ENCODE data around the gene MPHOSPH8.
"Not testable (repeated sequence)": the region's sequence is repeated elsewhere in the genome, so short reads cannot be mapped to it uniquely, and the experiment has no call there.

Gene MPHOSPH8

DNA sequence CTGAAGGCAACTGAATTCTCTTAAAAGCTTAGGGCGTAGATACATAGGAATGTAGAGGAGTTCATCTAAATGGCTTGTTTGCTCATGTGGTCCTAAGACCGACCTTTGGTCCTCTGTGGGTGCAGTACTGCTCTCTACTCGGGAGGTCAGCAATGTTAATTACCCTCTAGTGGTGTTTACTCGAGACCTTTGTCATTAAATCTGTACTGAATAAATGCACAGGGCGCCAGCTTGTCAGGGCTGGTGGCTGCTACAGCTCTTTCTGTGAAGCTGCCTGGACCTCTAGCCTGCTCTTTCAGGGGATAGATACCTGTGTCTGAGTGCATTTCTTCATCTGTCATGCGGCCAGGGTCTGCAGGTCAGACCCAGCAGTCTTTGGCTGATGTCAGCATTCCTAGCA is 29.2 kb upstream of the MPHOSPH8 start:
- no peak overlapping the region for H3K4me3 ChIP-seq (ENCODE audit: low read length)
- H3K27me3 ChIP-seq (ENCODE audit: insufficient read depth, low read length), result no peaks in the 10 kb centered on the region
- peaks cover 7% of the 10 kb centered on the region for H3K9me3 ChIP-seq (ENCODE audit: low read length)
- H2AFZ ChIP-seq (ENCODE audit: low read depth, low read length), result no peak overlapping the region
- H3K36me3 ChIP-seq (ENCODE audit: insufficient read depth, low read length), result no peaks in the 10 kb centered on the region
- peaks cover 3% of the 10 kb centered on the region for H3K4me1 ChIP-seq (ENCODE audit: insufficient read depth, low read length)

DNA sequence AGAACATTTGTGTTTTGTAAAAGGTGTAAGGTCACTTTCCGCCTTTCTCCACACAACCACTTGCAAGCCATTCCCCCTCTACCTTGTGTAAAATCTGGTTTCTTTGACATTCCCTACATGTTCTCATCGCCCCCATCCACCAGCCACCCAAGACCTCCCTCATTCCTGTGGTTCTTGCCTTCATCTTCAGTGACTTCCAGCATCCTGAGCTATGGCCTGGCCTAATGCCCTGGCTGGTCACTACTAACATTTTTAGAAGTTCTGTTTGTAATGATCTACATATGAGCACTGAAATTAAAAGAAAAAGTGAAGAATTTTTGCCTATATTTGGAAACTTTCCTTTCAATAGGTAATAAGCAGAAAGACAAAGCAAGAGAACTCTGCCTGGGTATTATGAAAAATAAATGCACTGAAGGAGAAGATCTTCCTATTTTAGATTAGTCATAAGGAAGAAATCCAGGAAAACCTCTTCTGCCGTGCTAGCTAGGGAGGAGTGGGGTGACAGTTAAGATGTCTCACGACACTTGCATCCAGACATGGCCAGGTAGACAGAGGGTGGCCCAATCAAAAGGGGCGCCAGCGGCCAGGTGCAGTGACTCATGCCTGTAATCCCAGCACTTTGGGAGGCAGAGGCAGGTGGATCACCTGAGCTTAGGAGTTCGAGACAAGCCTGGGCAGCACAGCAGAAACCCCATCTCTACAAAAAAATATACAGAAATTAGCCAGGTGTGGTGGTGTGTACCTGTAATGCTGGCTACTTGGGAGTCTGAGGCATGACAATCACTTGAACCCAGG is 28.1 kb upstream of the MPHOSPH8 start:
- Histone ChIP-seq H3K4me1 (ENCODE audit: insufficient read depth, low read length) (peaks cover 3% of the 10 kb centered on the region), H3K36me3 (ENCODE audit: insufficient read depth, low read length) (no peaks in the 10 kb centered on the region), H2AFZ (ENCODE audit: low read depth, low read length) (no peak overlapping the region), H3K4me3 (ENCODE audit: low read length) (no peak overlapping the region), H3K9me3 (ENCODE audit: low read length) (peaks cover 7% of the 10 kb centered on the region), H3K27me3 (ENCODE audit: insufficient read depth, low read length) (no peaks in the 10 kb centered on the region)

GRCh38 chr13:19606152-19606551 is 27.3 kb upstream of the MPHOSPH8 start:
- Histone ChIP-seq H3K4me1 (ENCODE audit: insufficient read depth, low read length) (peaks cover 3% of the 10 kb centered on the region), H2AFZ (ENCODE audit: low read depth, low read length) (no peak overlapping the region), H3K4me3 (ENCODE audit: low read length) (no peak overlapping the region), H3K36me3 (ENCODE audit: insufficient read depth, low read length) (no peaks in the 10 kb centered on the region), H3K9me3 (ENCODE audit: low read length) (peaks cover 7% of the 10 kb centered on the region), H3K27me3 (ENCODE audit: insufficient read depth, low read length) (no peaks in the 10 kb centered on the region)

- H3K27me3 ChIP-seq (ENCODE audit: insufficient read depth, low read length), result no peaks in the 10 kb centered on the region
- no peak overlapping the region for H2AFZ ChIP-seq (ENCODE audit: low read depth, low read length)
- no peak overlapping the region for H3K4me3 ChIP-seq (ENCODE audit: low read length)
- H3K36me3 ChIP-seq (ENCODE audit: insufficient read depth, low read length), result no peaks in the 10 kb centered on the region
- no peaks in the 10 kb centered on the region for H3K4me1 ChIP-seq (ENCODE audit: insufficient read depth, low read length)
- peaks cover 7% of the 10 kb centered on the region for H3K9me3 ChIP-seq (ENCODE audit: low read length)
These were observed 26.7 kb upstream of the MPHOSPH8 start for GRCh38 chr13:19606737-19607136.

GRCh38 chr13:19607523-19608078 is 25.9 kb upstream of the MPHOSPH8 start:
- no peaks in the 10 kb centered on the region for H3K4me1 ChIP-seq (ENCODE audit: insufficient read depth, low read length)
- H3K27me3 ChIP-seq (ENCODE audit: insufficient read depth, low read length), result no peaks in the 10 kb centered on the region
- no peak overlapping the region for H2AFZ ChIP-seq (ENCODE audit: low read depth, low read length)
- H3K9me3 ChIP-seq (ENCODE audit: low read length), result peaks cover 7% of the 10 kb centered on the region
- H3K36me3 ChIP-seq (ENCODE audit: insufficient read depth, low read length), result no peaks in the 10 kb centered on the region
- no peak overlapping the region for H3K4me3 ChIP-seq (ENCODE audit: low read length)

- Histone ChIP-seq H3K4me1 (ENCODE audit: insufficient read depth, low read length) (no peaks in the 10 kb centered on the region), H3K9me3 (ENCODE audit: low read length) (peaks cover 4% of the 10 kb centered on the region), H3K27me3 (ENCODE audit: insufficient read depth, low read length) (no peaks in the 10 kb centered on the region), H3K36me3 (ENCODE audit: insufficient read depth, low read length) (no peaks in the 10 kb centered on the region), H2AFZ (ENCODE audit: low read depth, low read length) (no peak overlapping the region), H3K4me3 (ENCODE audit: low read length) (no peak overlapping the region)
These were observed 14.5 kb upstream of the MPHOSPH8 start for GRCh38 chr13:19618977-19619376.

GRCh38 chr13:19622193-19622592 is 11.3 kb upstream of the MPHOSPH8 start:
- H3K4me3 ChIP-seq (ENCODE audit: low read length), result no peak overlapping the region
- H3K4me1 ChIP-seq (ENCODE audit: insufficient read depth, low read length), result no peaks in the 10 kb centered on the region
- H3K9me3 ChIP-seq (ENCODE audit: low read length), result peaks cover 4% of the 10 kb centered on the region
- H3K36me3 ChIP-seq (ENCODE audit: insufficient read depth, low read length), result no peaks in the 10 kb centered on the region
- H3K27me3 ChIP-seq (ENCODE audit: insufficient read depth, low read length), result no peaks in the 10 kb centered on the region
- H2AFZ ChIP-seq (ENCODE audit: low read depth, low read length), result no peak overlapping the region

GRCh38 chr13:19624265-19624664 is 9.2 kb upstream of the MPHOSPH8 start:
- H3K4me3 ChIP-seq (ENCODE audit: low read length), result no peak overlapping the region
- no peaks in the 10 kb centered on the region for H3K9me3 ChIP-seq (ENCODE audit: low read length)
- H2AFZ ChIP-seq (ENCODE audit: low read depth, low read length), result no peak overlapping the region
- no peaks in the 10 kb centered on the region for H3K36me3 ChIP-seq (ENCODE audit: insufficient read depth, low read length)
- H3K4me1 ChIP-seq (ENCODE audit: insufficient read depth, low read length), result no peaks in the 10 kb centered on the region
- no peaks in the 10 kb centered on the region for H3K27me3 ChIP-seq (ENCODE audit: insufficient read depth, low read length)

- Histone ChIP-seq H3K9me3 (ENCODE audit: low read length) (no peaks in the 10 kb centered on the region), H3K4me3 (ENCODE audit: low read length) (peak overlapping the region; percentile 95), H2AFZ (ENCODE audit: low read depth, low read length) (peak overlapping the region; percentile 40), H3K4me1 (ENCODE audit: insufficient read depth, low read length) (peaks cover 12% of the 10 kb centered on the region), H3K27me3 (ENCODE audit: insufficient read depth, low read length) (no peaks in the 10 kb centered on the region), H3K36me3 (ENCODE audit: insufficient read depth, low read length) (peaks cover 5% of the 10 kb centered on the region)
These were observed 462 bp upstream of the MPHOSPH8 start for GRCh38 chr13:19632915-19633478.

- Histone ChIP-seq H3K36me3 (ENCODE audit: insufficient read depth, low read length) (peaks cover 5% of the 10 kb centered on the region), H3K4me3 (ENCODE audit: low read length) (peak overlapping the region; percentile 95), H3K27me3 (ENCODE audit: insufficient read depth, low read length) (no peaks in the 10 kb centered on the region), H2AFZ (ENCODE audit: low read depth, low read length) (peak overlapping the region; percentile 69), H3K4me1 (ENCODE audit: insufficient read depth, low read length) (peaks cover 12% of the 10 kb centered on the region), H3K9me3 (ENCODE audit: low read length) (peaks cover 1% of the 10 kb centered on the region)
These were observed 839 bp downstream of the MPHOSPH8 start for GRCh38 chr13:19634256-19634740.

GRCh38 chr13:19635926-19636325 is 2.5 kb downstream of the MPHOSPH8 start:
- H3K4me3 ChIP-seq (ENCODE audit: low read length), result not testable (repeated sequence)

DNA sequence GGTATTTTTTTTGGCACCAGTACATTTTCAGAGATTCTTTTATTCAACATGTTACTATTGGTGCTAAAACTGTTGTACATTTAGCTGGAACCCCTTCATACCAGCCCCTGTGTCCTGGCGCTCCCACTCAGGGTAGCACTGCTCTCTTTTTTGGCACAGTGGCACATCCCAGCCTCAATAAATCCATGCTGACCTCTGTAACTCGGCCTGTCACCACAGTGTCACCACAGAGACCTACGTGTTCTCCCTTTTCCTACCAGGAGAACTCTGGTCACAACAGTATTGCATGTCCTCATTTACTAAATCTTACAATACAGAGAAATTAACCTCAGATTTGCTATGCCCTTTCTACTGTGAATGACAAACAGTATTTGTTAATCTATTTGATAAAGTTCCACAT is 10.2 kb downstream of the MPHOSPH8 start:
- H3K4me1 ChIP-seq (ENCODE audit: insufficient read depth, low read length), result peaks cover 4% of the 10 kb centered on the region
- H3K9me3 ChIP-seq (ENCODE audit: low read length), result no peaks in the 10 kb centered on the region
- H3K36me3 ChIP-seq (ENCODE audit: insufficient read depth, low read length), result peaks cover 44% of the 10 kb centered on the region
- no peaks in the 10 kb centered on the region for H3K27me3 ChIP-seq (ENCODE audit: insufficient read depth, low read length)
- H2AFZ ChIP-seq (ENCODE audit: low read depth, low read length), result no peak overlapping the region
- no peak overlapping the region for H3K4me3 ChIP-seq (ENCODE audit: low read length)

More at GRCh38 chr13:19635926-19636325, 2.5 kb downstream of the MPHOSPH8 start:
- not testable (repeated sequence) for H3K36me3 ChIP-seq (ENCODE audit: insufficient read depth, low read length); H3K9me3 ChIP-seq (ENCODE audit: low read length); H3K27me3 ChIP-seq (ENCODE audit: insufficient read depth, low read length); H2AFZ ChIP-seq (ENCODE audit: low read depth, low read length)
- peaks cover 12% of the 10 kb centered on the region for H3K4me1 ChIP-seq (ENCODE audit: insufficient read depth, low read length)

GRCh38 chr13:19645000-19645399 is 11.5 kb downstream of the MPHOSPH8 start:
- Histone ChIP-seq H3K4me3 (ENCODE audit: low read length) (no peak overlapping the region), H3K27me3 (ENCODE audit: insufficient read depth, low read length) (no peaks in the 10 kb centered on the region), H3K4me1 (ENCODE audit: insufficient read depth, low read length) (peaks cover 4% of the 10 kb centered on the region), H3K36me3 (ENCODE audit: insufficient read depth, low read length) (peaks cover 55% of the 10 kb centered on the region), H2AFZ (ENCODE audit: low read depth, low read length) (no peak overlapping the region), H3K9me3 (ENCODE audit: low read length) (no peaks in the 10 kb centered on the region)
